Fibroblast of skin of back (primary cell): ENCODE measurements around the gene B4GALT7. TPM values are rescaled to one million over a fixed set of nuclear protein-coding genes. Genes with fewer than 3 reads are reported as not detected.
"Not testable (repeated sequence)": the region's sequence is repeated elsewhere in the genome, so short reads cannot be mapped to it uniquely, and the experiment has no call there.

Source experiments
- DNase-seq: peaks from one replicate; pipeline ENCODE4 v3.0.0-alpha.2; 2013
- polyA plus RNA-seq, 2 experiments: library from polyadenylated mRNA; unstranded; fragments of 120-200 nt; gene quantifications; one replicate each; pipeline ENCODE4 v1.2.1, GENCODE V29; 2013; ENCODE audit not compliant: insufficient read length in 2 of 2

Gene B4GALT7, protein sequence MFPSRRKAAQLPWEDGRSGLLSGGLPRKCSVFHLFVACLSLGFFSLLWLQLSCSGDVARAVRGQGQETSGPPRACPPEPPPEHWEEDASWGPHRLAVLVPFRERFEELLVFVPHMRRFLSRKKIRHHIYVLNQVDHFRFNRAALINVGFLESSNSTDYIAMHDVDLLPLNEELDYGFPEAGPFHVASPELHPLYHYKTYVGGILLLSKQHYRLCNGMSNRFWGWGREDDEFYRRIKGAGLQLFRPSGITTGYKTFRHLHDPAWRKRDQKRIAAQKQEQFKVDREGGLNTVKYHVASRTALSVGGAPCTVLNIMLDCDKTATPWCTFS
- 31.7 TPM for polyA plus RNA-seq (2013, experiment 1 of 2; ENCODE audit: insufficient read length)
- 31.1 TPM for polyA plus RNA-seq (2013, experiment 2 of 2; ENCODE audit: insufficient read length)

- DNase-seq: peak; percentile 80
These were observed at the start of gene B4GALT7 for GRCh38 chr5:177599731-177600507. Gene B4GALT7, plus strand, starts transcription at chr5:177600132. Its CDS starts 79 bp downstream, at chr5:177600211.

DNA sequence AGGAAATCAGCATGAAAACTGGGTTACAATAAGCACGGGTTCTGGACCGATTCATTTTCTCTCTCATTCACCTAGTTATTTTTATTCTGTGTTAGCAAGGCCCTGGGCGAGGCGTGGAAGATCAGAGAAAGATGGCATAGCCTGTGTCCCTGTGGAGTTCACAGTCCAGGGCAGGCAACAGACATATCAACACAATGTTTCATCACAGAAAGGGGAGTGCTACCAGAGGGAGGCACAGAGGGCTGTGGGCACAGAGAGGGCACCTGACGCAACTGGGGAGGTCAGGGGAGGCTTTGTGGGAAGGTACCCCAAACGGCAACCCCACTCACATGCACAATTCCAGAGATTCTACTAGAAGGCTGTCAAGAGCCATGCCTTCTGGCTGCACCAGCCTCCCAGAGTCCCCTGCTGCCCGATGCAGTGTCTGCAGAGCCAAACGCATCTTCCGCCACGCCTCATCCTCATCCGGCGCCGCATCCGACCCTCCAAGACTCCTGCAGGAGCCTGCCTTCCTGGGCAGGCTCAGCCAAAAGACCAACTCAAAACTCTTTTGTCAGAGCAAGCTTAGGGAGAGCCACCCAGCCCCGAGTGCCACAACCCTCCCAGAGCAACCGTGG, 47.0 kb upstream of the B4GALT7 start:
- peak; percentile 35 for DNase-seq

DNA sequence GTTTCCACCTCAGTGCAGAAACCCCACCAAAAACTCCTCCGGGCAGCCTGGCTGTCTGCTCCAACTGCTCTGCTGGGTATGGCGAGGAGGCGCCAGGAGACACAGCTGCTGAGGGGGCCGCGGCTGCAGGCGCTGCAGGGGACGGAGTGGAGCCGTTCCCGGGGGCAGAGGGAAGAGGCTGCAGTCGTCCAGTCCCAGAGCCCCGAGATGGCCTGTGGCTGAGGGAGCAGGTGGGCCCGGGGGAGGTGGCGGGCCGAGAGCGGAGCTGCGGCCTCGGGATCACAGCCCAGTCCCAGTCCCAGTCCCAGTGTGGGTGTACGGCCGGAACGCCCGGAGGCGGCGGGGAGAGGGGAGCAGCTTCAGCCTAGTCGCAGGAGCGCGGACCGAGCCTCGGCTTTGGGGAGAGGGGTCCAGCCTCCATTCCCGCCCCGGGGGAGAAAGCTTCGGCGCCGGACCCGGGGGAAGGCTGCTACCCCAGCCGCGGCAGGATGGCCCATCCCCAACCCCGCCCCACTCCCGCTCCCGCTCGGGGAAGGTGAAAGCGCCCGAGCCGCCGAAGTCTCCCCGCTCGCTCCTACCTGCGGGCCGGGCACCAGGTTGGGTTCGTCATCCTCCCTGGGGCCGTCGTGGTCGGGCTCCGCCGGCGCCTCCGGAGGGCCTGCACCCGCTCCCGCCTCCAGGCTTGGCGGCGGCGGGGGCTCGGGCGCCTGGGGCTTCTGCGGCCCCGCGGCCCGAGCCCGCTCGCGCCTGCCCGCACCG, 46.1 kb upstream of the B4GALT7 start:
- no peak for DNase-seq

GRCh38 chr5:177554474-177555111, 45.3 kb upstream of the B4GALT7 start, which contains the start of gene FAM193B:
Gene FAM193B, minus strand, starts transcription at chr5:177554563. Its CDS starts 105 bp downstream, at chr5:177554458.
- peak; percentile 89 for DNase-seq

GRCh38 chr5:177555228-177555627, 44.7 kb upstream of the B4GALT7 start:
- DNase-seq: no peak

GRCh38 chr5:177555665-177556064, 44.3 kb upstream of the B4GALT7 start:
- no peak for DNase-seq

- DNase-seq: no peak
These were observed 42.8 kb upstream of the B4GALT7 start for GRCh38 chr5:177557041-177557647.

DNA sequence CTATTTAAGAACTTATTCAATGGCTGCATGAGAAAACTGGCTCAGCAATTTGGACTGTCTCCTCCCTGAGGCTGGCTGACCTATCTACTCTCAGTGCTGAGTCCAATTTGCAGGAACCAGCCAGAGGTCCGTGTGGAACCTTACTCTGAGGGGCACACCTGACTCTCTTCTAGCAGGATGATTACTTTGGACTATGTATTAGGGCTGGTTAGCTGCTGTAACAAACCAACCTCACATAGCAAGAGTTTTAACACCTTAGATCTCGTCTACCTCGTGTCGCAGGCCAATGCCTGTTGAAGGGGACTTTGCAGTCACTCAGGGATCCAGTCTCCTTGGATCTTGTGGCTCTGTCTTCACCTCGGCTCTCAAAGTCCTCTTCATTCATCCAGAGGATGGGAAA, 42.1 kb upstream of the B4GALT7 start:
- no peak for DNase-seq

- DNase-seq: not testable (repeated sequence)
These were observed 40.4 kb upstream of the B4GALT7 start for GRCh38 chr5:177559446-177559941.

DNA sequence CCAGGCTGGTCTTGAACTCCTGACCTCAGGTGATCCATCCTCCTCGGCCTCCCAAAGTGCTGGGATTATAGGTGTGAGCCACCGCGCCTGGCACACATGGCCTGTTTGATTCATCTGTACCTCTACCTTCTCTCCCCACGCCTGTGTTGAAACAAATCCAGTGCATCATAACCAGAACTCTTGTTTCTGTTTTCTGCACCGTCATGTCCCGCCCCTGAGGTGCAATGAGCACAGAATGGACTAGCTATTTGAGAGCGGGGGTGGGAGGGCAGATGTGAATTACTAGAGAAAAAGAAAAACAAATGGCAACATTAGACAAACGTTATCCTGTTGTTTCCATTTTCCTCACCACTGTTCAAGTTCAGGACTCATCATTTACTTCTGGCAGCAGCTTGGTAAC, 34.9 kb upstream of the B4GALT7 start:
- no peak for DNase-seq

DNA sequence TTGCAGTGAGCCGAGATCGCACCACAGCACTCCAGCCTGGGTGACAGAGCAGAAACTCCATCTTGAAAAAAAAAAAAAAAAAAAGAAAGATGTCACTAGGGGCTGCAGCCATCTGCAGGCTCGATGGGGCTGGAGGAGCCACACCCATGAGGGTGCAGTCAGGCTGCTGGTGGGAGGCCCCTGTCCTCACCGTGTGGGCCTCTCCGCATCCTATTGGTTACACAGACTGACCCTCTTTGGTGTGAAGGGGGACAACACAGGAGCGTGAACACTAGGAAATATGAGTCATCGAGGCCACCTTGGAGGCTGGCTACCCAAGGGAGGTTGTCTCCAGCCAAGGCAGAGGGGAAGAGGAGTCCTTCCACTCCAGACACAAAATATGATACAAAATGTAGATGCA, 31.6 kb upstream of the B4GALT7 start:
- DNase-seq: no peak

DNA sequence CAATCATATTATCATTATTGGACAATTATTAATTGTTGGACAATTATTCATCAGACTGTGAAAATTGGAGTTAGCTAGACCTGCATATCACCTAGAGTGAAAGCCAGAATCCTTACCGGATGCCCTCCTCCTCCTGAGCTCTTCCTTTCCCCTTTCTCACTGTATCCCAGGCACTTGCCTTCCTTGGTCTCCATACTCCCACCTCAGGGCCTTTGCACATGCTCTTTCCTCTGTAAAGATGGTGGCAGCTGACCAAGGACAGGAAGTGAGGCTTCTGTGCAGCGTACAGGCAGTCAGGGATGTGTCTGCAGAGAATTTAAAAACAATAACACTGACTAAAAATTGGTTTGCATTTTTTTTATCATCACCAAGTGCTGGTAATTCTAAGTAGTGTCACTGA, 30.0 kb upstream of the B4GALT7 start:
- DNase-seq: no peak

GRCh38 chr5:177575488-177575887, 24.4 kb upstream of the B4GALT7 start:
- no peak for DNase-seq

DNA sequence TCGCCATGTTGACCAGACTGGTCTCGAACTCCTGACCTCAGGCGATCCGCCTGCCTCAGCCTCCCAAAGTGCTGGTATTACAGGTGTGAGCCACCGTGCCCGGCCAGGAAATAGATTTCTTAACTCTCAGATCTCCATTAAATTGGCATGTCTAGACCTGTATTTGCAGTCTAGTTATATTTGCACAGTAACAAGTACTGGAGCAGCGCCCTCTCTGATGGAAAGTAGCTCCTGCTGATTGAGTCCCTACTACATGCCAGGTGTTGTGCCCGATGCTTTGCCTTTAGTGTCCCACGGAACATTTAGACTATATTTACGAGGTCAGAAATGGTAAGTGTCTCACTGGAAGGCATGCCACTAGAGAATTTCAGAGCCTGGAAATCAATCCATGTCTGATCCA, 23.8 kb upstream of the B4GALT7 start:
- no peak for DNase-seq

DNA sequence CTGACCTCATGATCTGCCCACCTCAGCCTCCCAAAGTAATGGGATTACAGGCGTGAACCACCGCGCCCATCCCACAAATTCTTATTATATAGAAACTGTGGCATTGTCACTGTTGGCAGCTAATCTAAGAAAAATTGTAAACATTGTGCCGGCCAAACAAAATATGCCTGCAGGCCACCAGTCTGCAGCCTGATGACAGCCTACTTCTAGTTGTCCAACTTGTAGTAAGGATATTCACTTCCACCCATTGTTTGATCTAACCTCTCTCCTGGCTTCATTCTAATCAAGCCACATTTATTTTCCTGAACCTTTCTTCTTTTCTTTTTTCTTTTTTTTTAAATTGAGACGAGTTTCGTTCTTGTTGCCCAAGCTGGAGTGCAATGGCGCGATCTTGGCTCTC, 21.6 kb upstream of the B4GALT7 start:
- no peak for DNase-seq

DNA sequence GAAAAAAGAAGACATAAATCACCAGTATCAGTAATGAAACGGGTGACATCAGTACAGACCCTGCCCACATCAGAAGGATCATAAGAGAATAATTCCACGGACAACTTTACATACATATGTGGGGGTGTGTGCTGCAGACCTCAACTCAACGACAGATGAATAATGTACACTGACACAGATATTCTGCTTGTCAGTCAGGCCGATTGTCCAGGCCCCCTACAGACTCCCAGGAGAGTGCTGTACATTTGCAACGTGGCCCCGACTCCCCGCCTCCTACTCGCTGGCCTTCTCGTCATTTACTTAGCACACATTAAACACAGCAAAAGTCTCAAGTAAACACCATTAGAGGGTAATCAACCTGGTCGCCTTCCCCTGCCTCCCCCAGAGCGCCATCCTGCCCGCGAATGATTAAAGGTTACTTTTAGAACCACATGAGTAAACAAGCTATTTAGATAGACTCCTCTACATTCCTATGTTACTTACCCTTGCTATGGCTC, 11.5 kb upstream of the B4GALT7 start:
- no peak for DNase-seq

DNA sequence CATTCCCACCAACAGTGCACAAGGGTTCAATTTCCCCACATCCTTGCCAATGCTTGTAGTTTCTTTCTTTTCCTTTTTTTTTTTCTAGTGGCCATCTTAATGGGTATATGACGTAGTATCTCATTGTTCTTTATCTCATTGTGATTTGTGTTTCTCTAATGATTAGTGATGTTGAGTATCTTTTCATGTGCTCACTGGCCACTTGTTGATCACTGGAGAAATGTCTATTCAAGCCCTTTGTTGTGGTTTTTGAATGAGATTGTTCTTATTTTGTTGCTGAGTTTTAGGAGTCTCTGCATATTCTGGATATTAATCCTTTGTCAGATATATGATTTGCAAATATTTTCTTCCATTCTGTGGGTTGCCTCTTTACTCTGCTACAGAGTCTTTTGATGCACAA, 9.5 kb upstream of the B4GALT7 start:
- no peak for DNase-seq

GRCh38 chr5:177591690-177592009, 8.3 kb upstream of the B4GALT7 start:
- DNase-seq: no peak

GRCh38 chr5:177592010-177592834, 7.7 kb upstream of the B4GALT7 start, which contains the start of gene TMED9:
Gene TMED9, plus strand, starts transcription at chr5:177592203. Its CDS starts 12 bp downstream, at chr5:177592215.
- DNase-seq: peak; percentile 81

DNA sequence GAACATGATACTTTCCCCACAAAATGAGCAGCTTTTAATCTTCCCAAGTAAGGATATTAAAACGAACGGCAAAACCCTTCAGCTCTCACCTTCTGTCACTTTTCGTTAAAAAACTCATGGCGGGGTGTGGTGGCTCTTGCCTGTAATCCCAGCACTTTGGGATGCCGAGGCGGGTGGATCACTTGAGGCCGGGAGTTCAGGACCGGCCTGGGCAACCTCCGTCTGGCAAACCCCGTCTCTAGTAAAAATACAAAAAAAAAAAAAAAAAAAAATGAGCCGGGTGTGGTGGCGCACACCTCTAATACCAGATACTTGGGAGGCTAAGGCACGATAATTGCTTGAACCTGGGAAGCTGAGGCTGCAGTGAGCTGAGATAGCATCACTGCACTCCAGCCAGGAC, 7.0 kb upstream of the B4GALT7 start:
- DNase-seq: no peak
